Hepatocyte (in vitro differentiated cells): ENCODE measurements around the gene PMP22. TPM values are rescaled to one million over a fixed set of nuclear protein-coding genes. Genes with fewer than 3 reads are reported as not detected.

Experiments used
- DNase-seq: peaks from one replicate; pipeline ENCODE4 v3.0.0-alpha.2; 2016; ENCODE audit warnings: low spot score
- H2AFZ ChIP-seq: fragments of 200-600 bp; sonication (generic); 2 replicates; pipeline ENCODE4 v1.6.0; 2016; ENCODE audit warnings: antibody characterized with exemption, mild to moderate bottlenecking
- H3K27ac ChIP-seq: fragments of 200-600 bp; sonication (generic); 2 replicates; pipeline ENCODE4 v1.5.1; 2016; ENCODE audit warnings: mild to moderate bottlenecking
- H3K27me3 ChIP-seq: fragments of 200-600 bp; sonication (generic); 2 replicates; pipeline ENCODE4 v1.6.1; 2016
- H3K36me3 ChIP-seq: fragments of 200-600 bp; sonication (generic); replicated peaks from 2 replicates; pipeline ENCODE4 v1.5.1; 2016; ENCODE audit warnings: low read depth; ENCODE audit not compliant: insufficient read depth
- H3K4me1 ChIP-seq: fragments of 200-600 bp; sonication (generic); 2 replicates; pipeline ENCODE4 v1.5.1; 2016; ENCODE audit warnings: mild to moderate bottlenecking, moderate library complexity; ENCODE audit not compliant: insufficient read depth
- H3K4me2 ChIP-seq: fragments of 200-600 bp; sonication (generic); 2 replicates; pipeline ENCODE4 v1.6.0; 2016
- H3K4me3 ChIP-seq: fragments of 200-600 bp; sonication (generic); 2 replicates; pipeline ENCODE4 v1.5.1; 2016; ENCODE audit warnings: mild to moderate bottlenecking
- H3K79me2 ChIP-seq: fragments of 200-600 bp; sonication (generic); 2 replicates; pipeline ENCODE4 v1.6.0; 2017; ENCODE audit warnings: mild to moderate bottlenecking
- H3K9me2 ChIP-seq: fragments of 200-600 bp; sonication (generic); replicated peaks from 2 replicates; pipeline ENCODE4 v1.6.0; 2017; ENCODE audit warnings: mild to moderate bottlenecking; ENCODE audit not compliant: insufficient read depth
- H3K9me3 ChIP-seq: fragments of 200-600 bp; sonication (generic); 2 replicates; pipeline ENCODE4 v1.5.1; 2016; ENCODE audit warnings: low read depth, mild to moderate bottlenecking
- H4K20me1 ChIP-seq: fragments of 200-600 bp; sonication (generic); 2 replicates; pipeline ENCODE4 v1.6.0; 2016; ENCODE audit warnings: mild to moderate bottlenecking; ENCODE audit not compliant: insufficient read depth, poor library complexity, severe bottlenecking
- CTCF ChIP-seq: fragments of 200-600 bp; sonication (generic); IDR thresholded peaks from 2 replicates; pipeline ENCODE4 v1.5.1; 2016; ENCODE audit warnings: antibody characterized with exemption, mild to moderate bottlenecking; ENCODE audit not compliant: poor library complexity
- EZH2 ChIP-seq: fragments of 200-600 bp; sonication (generic); IDR thresholded peaks from 2 replicates; pipeline ENCODE4 v1.6.1; 2016; ENCODE audit warnings: antibody characterized with exemption, mild to moderate bottlenecking, borderline replicate concordance
- EZH2phosphoT487 ChIP-seq: fragments of 200-600 bp; sonication (generic); IDR thresholded peaks from one replicate; pipeline ENCODE4 v1.6.1; 2018; ENCODE audit warnings: antibody characterized with exemption, mild to moderate bottlenecking, low read depth, moderate library complexity; ENCODE audit not compliant: unreplicated experiment, severe bottlenecking
- WGBS: methylation state at CpG from one replicate; pipeline ENCODE4 v1.1.6; 2016; ENCODE audit warnings: low lambda C conversion rate; ENCODE audit errors: missing lambda C conversion rate; 5-methylcytosine and 5-hydroxymethylcytosine counted together
- polyA plus RNA-seq: library from polyadenylated mRNA; unstranded; fragments of >200 nt; fragmentation: Nextera tagmentation; extraction: Ambion mirVana; gene quantifications from 2 replicates; pipeline ENCODE4 v1.2.1, GENCODE V29; 2016
- total RNA-seq: library from RNA; depleted of rRNA; stranded (reverse); fragments of >200 nt; gene quantifications from 2 replicates; pipeline ENCODE4 v1.2.3, GENCODE V29; 2014

Gene PMP22
- total and polyA plus RNA-seq, 2 experiments from 2014 or later: 111 to 163 TPM

GRCh38 chr17:15287538-15288267 lies 22.6 kb upstream of the PMP22 start:
- Histone ChIP-seq H3K27me3 (no peaks in the 10 kb centered on the region), H3K9me3 (no peaks in the 10 kb centered on the region), H3K36me3 (no peaks in the 10 kb centered on the region), H4K20me1 (no peaks in the 10 kb centered on the region), H3K4me3 (no peak overlapping the region), H3K4me2 (no peak overlapping the region), H3K4me1 (no peaks in the 10 kb centered on the region), H3K27ac (no peak overlapping the region), H3K9me2 (no peaks in the 10 kb centered on the region), H2AFZ (no peak overlapping the region), H3K79me2 (no peaks in the 10 kb centered on the region)
- 68% methylated on average over 4 of the region's 4 CpGs for WGBS
- TF ChIP-seq EZH2phosphoT487 (no peak), CTCF (no peak), EZH2 (no peak)
- no peak for DNase-seq

DNA sequence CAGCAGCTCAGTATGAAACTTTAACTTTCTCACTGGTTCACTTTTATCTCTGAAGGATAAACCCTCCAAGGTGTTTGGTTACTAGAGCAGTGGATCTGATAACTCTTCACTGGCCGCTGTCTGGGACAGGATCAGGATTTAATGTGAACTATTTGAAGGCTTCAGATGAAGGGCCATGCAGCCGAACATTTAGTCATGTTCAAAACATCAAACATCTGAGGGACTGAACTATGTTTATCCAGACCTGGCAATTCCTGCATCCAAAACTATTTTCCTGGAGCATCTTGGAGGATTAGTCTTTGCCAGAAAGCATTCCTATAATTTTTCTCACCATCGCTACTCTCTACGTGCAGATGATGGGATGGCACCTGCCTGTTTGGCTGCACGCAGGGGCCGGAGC lies 20.3 kb upstream of the PMP22 start:
- H3K9me2 ChIP-seq: no peaks in the 10 kb centered on the region
- H3K36me3 ChIP-seq: no peaks in the 10 kb centered on the region
- no peak for DNase-seq

GRCh38 chr17:15284537-15284936 lies 19.4 kb upstream of the PMP22 start:
- TF ChIP-seq CTCF (no peak), EZH2phosphoT487 (no peak), EZH2 (no peak)
- no peaks in the 10 kb centered on the region for H3K4me1 ChIP-seq
- H3K27ac ChIP-seq: no peak overlapping the region
- H3K36me3 ChIP-seq: no peaks in the 10 kb centered on the region
- no peak overlapping the region for H3K4me2 ChIP-seq
- no peaks in the 10 kb centered on the region for H3K79me2 ChIP-seq
- H3K4me3 ChIP-seq: no peak overlapping the region
- H3K9me3 ChIP-seq: no peaks in the 10 kb centered on the region
- H2AFZ ChIP-seq: no peak overlapping the region
- no peak for DNase-seq
- no peaks in the 10 kb centered on the region for H3K27me3 ChIP-seq
- no peaks in the 10 kb centered on the region for H4K20me1 ChIP-seq
- 49% methylated on average over 2 of the region's 2 CpGs for WGBS
- H3K9me2 ChIP-seq: no peaks in the 10 kb centered on the region

More for the DNA sequence above, 20.3 kb upstream of the PMP22 start:
- H2AFZ ChIP-seq: no peak overlapping the region
- TF ChIP-seq EZH2 (no peak), CTCF (no peak), EZH2phosphoT487 (no peak)
- no peaks in the 10 kb centered on the region for H3K9me3 ChIP-seq
- no peaks in the 10 kb centered on the region for H3K79me2 ChIP-seq
- H3K27me3 ChIP-seq: no peaks in the 10 kb centered on the region
- no peak overlapping the region for H3K4me2 ChIP-seq
- H3K4me3 ChIP-seq: no peak overlapping the region
- no peaks in the 10 kb centered on the region for H3K4me1 ChIP-seq
- no peaks in the 10 kb centered on the region for H4K20me1 ChIP-seq
- 69% methylated on average over 6 of the region's 6 CpGs for WGBS
- H3K27ac ChIP-seq: no peak overlapping the region
